GM12872 (cell line): ENCODE measurements around the gene MYCBPAP.

Experiments
- CTCF ChIP-seq: IDR thresholded peaks from 3 replicates; pipeline ENCODE4 v1.5.1; 2011; ENCODE audit warnings: low read depth, mild to moderate bottlenecking, low read length, moderate library complexity; ENCODE audit not compliant: insufficient read depth

The MYCBPAP gene

GRCh38 chr17:50534979-50535326, 26.7 kb downstream of the MYCBPAP start:
- no peak for TF ChIP-seq CTCF

GRCh38 chr17:50535407-50535806, 27.2 kb downstream of the MYCBPAP start:
- no peak for TF ChIP-seq CTCF

- TF ChIP-seq CTCF, result no peak
Measured at GRCh38 chr17:50536683-50537646, 28.7 kb downstream of the MYCBPAP start.

GRCh38 chr17:50537721-50538548, 29.7 kb downstream of the MYCBPAP start:
- TF ChIP-seq CTCF, result no peak

- TF ChIP-seq CTCF, result no peak
Measured at GRCh38 chr17:50538549-50539410, 30.5 kb downstream of the MYCBPAP start.

GRCh38 chr17:50539762-50540559, 31.7 kb downstream of the MYCBPAP start:
- TF ChIP-seq CTCF, result no peak
